Small intestine (tissue), 16 donors: ENCODE results near the gene MICU2. TPM values are rescaled to one million over a fixed set of nuclear protein-coding genes. Genes with fewer than 3 reads are reported as not detected.

Source experiments
- DNase-seq, 2 donors: peaks; one replicate each; pipeline versions ENCODE4 v3.0.0 to v3.0.0-alpha.2; 2013
- FAIRE-seq: peaks from 2 replicates; lab custom pipeline; 2012; peaks lifted over from hg19 to GRCh38; lab: Jason Lieb, UNC
- H3K27ac ChIP-seq, 3 donors: one replicate each; pipeline ENCODE4 v1.5.1; 2013; ENCODE audit warnings: low read length in 2 of 3, mild to moderate bottlenecking in 2 of 3, control low read depth in 1 of 3, inconsistent platforms in 1 of 3, low read depth in 1 of 3, moderate library complexity in 1 of 3
- H3K27me3 ChIP-seq, 3 donors: one replicate each; pipeline ENCODE4 v1.6.1; 2013; ENCODE audit warnings: low read length in 3 of 3, inconsistent platforms in 1 of 3; ENCODE audit not compliant: control insufficient read depth in 3 of 3, insufficient read depth in 3 of 3
- H3K36me3 ChIP-seq, 3 donors: one replicate each; pipeline ENCODE4 v1.6.1; 2013; ENCODE audit warnings: low read length in 3 of 3, inconsistent platforms in 1 of 3, low read depth in 1 of 3, mild to moderate bottlenecking in 1 of 3, moderate library complexity in 1 of 3; ENCODE audit not compliant: control insufficient read depth in 3 of 3, insufficient read depth in 2 of 3
- H3K4me1 ChIP-seq, 3 donors: one replicate each; pipeline ENCODE4 v1.6.1; 2013; ENCODE audit warnings: low read length in 2 of 3, inconsistent platforms in 1 of 3, low read depth in 1 of 3, mild to moderate bottlenecking in 1 of 3, moderate library complexity in 1 of 3; ENCODE audit not compliant: control insufficient read depth in 3 of 3, insufficient read depth in 2 of 3
- H3K4me3 ChIP-seq, 3 donors: one replicate each; pipeline ENCODE4 v1.5.1; 2013; ENCODE audit warnings: low read length in 3 of 3, control low read depth in 1 of 3, inconsistent platforms in 1 of 3, low read depth in 1 of 3, mild to moderate bottlenecking in 1 of 3, moderate library complexity in 1 of 3
- H3K9me3 ChIP-seq, 2 donors: one replicate each; pipeline ENCODE4 v1.6.1; 2013; ENCODE audit warnings: low read depth in 1 of 2, low read length in 1 of 2; ENCODE audit not compliant: control insufficient read depth in 2 of 2, insufficient read depth in 1 of 2
- WGBS, 3 donors: extraction: QIAGEN DNeasy Blood & Tissue Kit; methylation state at CpG; one replicate each; pipeline ENCODE4 v1.1.7; 2013; 5-methylcytosine and 5-hydroxymethylcytosine counted together
- long read RNA-seq, 10 donors: transcript quantifications; one replicate each; lab custom pipeline, GENCODE V29; 2026
- polyA plus RNA-seq, 4 donors: library from polyadenylated mRNA; stranded (reverse) in 3 of 4; unstranded in 1 of 4; fragments of 200-250 nt in 3 of 4; fragments of 120-200 nt in 1 of 4; gene quantifications; one replicate each; pipeline versions ENCODE4 v1.2.1 to v1.2.3, GENCODE V29; 2013
- donor health status: healthy with polysubstance abuse.
- donor health status: control.
- donor health status: control.
- donor health status: Bipolar disorder and iron deficiency.
- donor health status: healthy.

Gene MICU2
- 10 to 100 TPM; 33.8 to 53.6 (median 46.7) TPM for polyA plus RNA-seq
- long read RNA-seq, donor 1, transcript MICU2-201 (12 exons, 1,920 nt), result major isoform, 12 of 16 reads
- long read RNA-seq, donor 1, partial matches to known transcripts, result 0 of 16 reads
- long read RNA-seq, donor 1, other reads (novel, unspliced or antisense), result 0 of 16 reads
- long read RNA-seq, donor 2, transcript MICU2-201 (12 exons, 1,920 nt), result major isoform, 5 of 8 reads
- long read RNA-seq, donor 2, partial matches to known transcripts, result 0 of 8 reads
- long read RNA-seq, donor 2, other reads (novel, unspliced or antisense), result 0 of 8 reads
- long read RNA-seq, donor 3, partial matches to known transcripts, result 0 of 5 reads
- long read RNA-seq, donor 3, other reads (novel, unspliced or antisense), result 0 of 5 reads
- long read RNA-seq, donor 4, result 0 reads
- long read RNA-seq, donor 5, partial matches to known transcripts, result 0 of 1 reads
- long read RNA-seq, donor 5, other reads (novel, unspliced or antisense), result 0 of 1 reads
- long read RNA-seq, donor 6, partial matches to known transcripts, result 0 of 6 reads
- long read RNA-seq, donor 6, other reads (novel, unspliced or antisense), result 0 of 6 reads
- long read RNA-seq, donor 7, result 0 reads
- long read RNA-seq, donor 8, partial matches to known transcripts, result 0 of 4 reads
- long read RNA-seq, donor 8, other reads (novel, unspliced or antisense), result 0 of 4 reads
- long read RNA-seq, donor 9, partial matches to known transcripts, result 0 of 2 reads
- long read RNA-seq, donor 9, other reads (novel, unspliced or antisense), result 0 of 2 reads
- long read RNA-seq, donor 10, transcript MICU2-201 (12 exons, 1,920 nt), result major isoform, 9 of 10 reads
- long read RNA-seq, donor 10, partial matches to known transcripts, result 0 of 10 reads
- long read RNA-seq, donor 10, other reads (novel, unspliced or antisense), result 0 of 10 reads

GRCh38 chr13:21603531-21604448 lies at the start of gene MICU2:
Gene MICU2 (minus strand): TSS chr13:21604170. CDS start chr13:21604148, 22 bp downstream.
- H3K4me1 ChIP-seq, result peaks cover 0 to 4% (median 2%) of the 10 kb centered on the region in 3 donors
- peaks cover 0 to under 1% (median 0%) of the 10 kb centered on the region in 3 donors for H3K36me3 ChIP-seq
- no peak for FAIRE-seq
- peak; percentile 95 to 98 for DNase-seq
- H3K4me3 ChIP-seq, result peak within 1 kb of the TSS; percentile 72 to 85 (median 84)
- H3K27me3 ChIP-seq, result peaks cover 0 to 2% (median 0%) of the 10 kb centered on the region in 3 donors
- H3K27ac ChIP-seq, result peak within 1 kb of the TSS; percentile 93 to 100 (median 99)
- 0% methylated on average over 66 to 77 of the region's 77 CpGs for WGBS, 3 donors
- no peaks in the 10 kb centered on the region for H3K9me3 ChIP-seq

GRCh38 chr13:21641629-21642028 lies 37.7 kb upstream of the MICU2 start:
- H3K27ac ChIP-seq, result no peak overlapping the region
- H3K9me3 ChIP-seq, result peaks cover 0 to 3% of the 10 kb centered on the region in 2 donors
- 83 to 97% (median 86%) methylated on average over 2 of the region's 2 CpGs for WGBS, 3 donors
- no peak for FAIRE-seq
- peaks cover 0 to 15% (median 0%) of the 10 kb centered on the region in 3 donors for H3K4me1 ChIP-seq
- no peaks in the 10 kb centered on the region for H3K36me3 ChIP-seq
- no peak for DNase-seq
- no peak overlapping the region for H3K4me3 ChIP-seq
- H3K27me3 ChIP-seq, result no peaks in the 10 kb centered on the region

GRCh38 chr13:21639561-21639960 lies 35.6 kb upstream of the MICU2 start:
- Histone ChIP-seq H3K4me1 (peaks cover 0 to 25% (median 2%) of the 10 kb centered on the region in 3 donors), H3K27me3 (no peaks in the 10 kb centered on the region), H3K9me3 (peaks cover 0 to 3% of the 10 kb centered on the region in 2 donors), H3K4me3 (no peak overlapping the region), H3K36me3 (no peaks in the 10 kb centered on the region), H3K27ac (no peak overlapping the region)
- no peak for FAIRE-seq
- 79 to 88% (median 85%) methylated on average over 5 of the region's 5 CpGs for WGBS, 3 donors
- DNase-seq, result no peak

- H3K27ac ChIP-seq, result peak overlapping the region in 1 of 3 donors; percentile 88
- H3K27me3 ChIP-seq, result no peaks in the 10 kb centered on the region
- 31 to 40% (median 33%) methylated on average over 6 of the region's 6 CpGs for WGBS, 3 donors
- FAIRE-seq (peak; percentile 26), DNase-seq (peak; percentile 49 to 63)
- no peaks in the 10 kb centered on the region for H3K9me3 ChIP-seq
- H3K4me1 ChIP-seq, result peaks cover 0 to 25% (median 2%) of the 10 kb centered on the region in 3 donors
- no peak overlapping the region for H3K4me3 ChIP-seq
- H3K36me3 ChIP-seq, result no peaks in the 10 kb centered on the region
Measured at GRCh38 chr13:21638319-21639282, 34.6 kb upstream of the MICU2 start.

GRCh38 chr13:21637296-21637695 lies 33.3 kb upstream of the MICU2 start:
- H3K4me1 ChIP-seq, result peaks cover 0 to 28% (median 2%) of the 10 kb centered on the region in 3 donors
- H3K27ac ChIP-seq, result peak overlapping the region in 2 of 3 donors; percentile 72 to 88
- no peak for FAIRE-seq
- no peak overlapping the region for H3K4me3 ChIP-seq
- no peaks in the 10 kb centered on the region for H3K36me3 ChIP-seq
- H3K9me3 ChIP-seq, result no peaks in the 10 kb centered on the region
- H3K27me3 ChIP-seq, result no peaks in the 10 kb centered on the region
- 11 to 62% (median 35%) methylated on average over 13 of the region's 13 CpGs for WGBS, 3 donors
- peak; percentile 83 to 93 for DNase-seq

GRCh38 chr13:21636656-21637055 lies 32.7 kb upstream of the MICU2 start:
- Histone ChIP-seq H3K27me3 (no peaks in the 10 kb centered on the region), H3K9me3 (no peaks in the 10 kb centered on the region), H3K27ac (peak overlapping the region in 1 of 3 donors; percentile 88), H3K4me1 (peaks cover 0 to 31% (median 2%) of the 10 kb centered on the region in 3 donors), H3K36me3 (no peaks in the 10 kb centered on the region), H3K4me3 (no peak overlapping the region)
- no peak for FAIRE-seq
- peak; percentile 37 to 87 for DNase-seq
- WGBS, 3 donors, result 23 to 58% (median 43%) methylated on average over 3 of the region's 3 CpGs

GRCh38 chr13:21632196-21632595 lies 28.2 kb upstream of the MICU2 start:
- no peaks in the 10 kb centered on the region for H3K36me3 ChIP-seq
- peak in 1 of 2 donors; percentile 17 for DNase-seq
- FAIRE-seq, result no peak
- no peak overlapping the region for H3K4me3 ChIP-seq
- no peaks in the 10 kb centered on the region for H3K27me3 ChIP-seq
- no peaks in the 10 kb centered on the region for H3K9me3 ChIP-seq
- H3K4me1 ChIP-seq, result peaks cover 0 to 22% (median 2%) of the 10 kb centered on the region in 3 donors
- peak overlapping the region in 1 of 3 donors; percentile 28 for H3K27ac ChIP-seq
